Testis (tissue), 2 donors: ENCODE measurements around the gene NUP35.

Experiments used
- CTCF ChIP-seq, 3 experiments: fragments of 450-650 bp in 2 of 3; fragments of 200-600 bp in 1 of 3; sonication (generic) in 1 of 3; IDR thresholded peaks; one replicate each; pipeline ENCODE4 v1.5.1; 2016 to 2019; ENCODE audit warnings: antibody characterized with exemption in 3 of 3, mild to moderate bottlenecking in 2 of 3, moderate library complexity in 1 of 3
- POLR2A ChIP-seq: fragments of 450-650 bp; IDR thresholded peaks from one replicate; pipeline ENCODE4 v1.6.1; 2017; ENCODE audit warnings: antibody characterized with exemption, mild to moderate bottlenecking, moderate library complexity

GRCh38 chr2:183166210-183166609, 42.0 kb downstream of the NUP35 start:
- TF ChIP-seq CTCF (IDR thresholded peaks at IDR 0.05) (no peak), POLR2A (no peak)
